LNCaP clone FGC (cell line): ENCODE measurements around the gene DNAJA4.
"Not testable (repeated sequence)": the region's sequence is repeated elsewhere in the genome, so short reads cannot be mapped to it uniquely, and the experiment has no call there.

Experiments
- DNase-seq: peaks from one replicate; pipeline ENCODE4 v3.0.0-alpha.2; 2011; ENCODE audit warnings: low read depth
- H3K4me3 ChIP-seq: 2 replicates; pipeline ENCODE4 v1.5.1; 2011; ENCODE audit warnings: mild to moderate bottlenecking, low read depth, low read length, control low read depth
- CTCF ChIP-seq: IDR thresholded peaks from 2 replicates; pipeline ENCODE4 v1.5.1; 2012; ENCODE audit warnings: mild to moderate bottlenecking; ENCODE audit not compliant: control insufficient read depth, insufficient read depth; ENCODE audit errors: extremely low read depth

Gene DNAJA4

DNA sequence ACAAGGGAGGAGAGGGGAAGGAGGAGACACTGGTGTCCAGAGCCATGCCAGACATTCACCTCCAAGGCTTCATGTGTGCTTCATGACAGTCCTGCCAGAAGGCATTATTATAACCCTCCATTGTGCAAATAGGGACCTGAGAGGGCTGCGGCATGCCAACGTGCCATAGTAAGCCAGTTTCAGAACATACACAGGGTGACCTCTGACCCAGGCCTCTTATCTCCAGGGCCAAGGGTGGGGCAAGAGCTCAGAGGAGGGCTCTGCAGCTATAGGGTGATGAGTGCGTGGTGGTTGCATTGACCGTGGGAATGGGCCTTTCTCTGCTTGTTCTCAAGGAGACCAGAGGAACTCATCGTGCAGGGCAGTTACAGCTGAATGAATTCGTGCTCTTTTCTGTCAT lies 20.3 kb upstream of the DNAJA4 start:
- no peak for TF ChIP-seq CTCF
- no peak overlapping the region for H3K4me3 ChIP-seq
- DNase-seq: no peak

DNA sequence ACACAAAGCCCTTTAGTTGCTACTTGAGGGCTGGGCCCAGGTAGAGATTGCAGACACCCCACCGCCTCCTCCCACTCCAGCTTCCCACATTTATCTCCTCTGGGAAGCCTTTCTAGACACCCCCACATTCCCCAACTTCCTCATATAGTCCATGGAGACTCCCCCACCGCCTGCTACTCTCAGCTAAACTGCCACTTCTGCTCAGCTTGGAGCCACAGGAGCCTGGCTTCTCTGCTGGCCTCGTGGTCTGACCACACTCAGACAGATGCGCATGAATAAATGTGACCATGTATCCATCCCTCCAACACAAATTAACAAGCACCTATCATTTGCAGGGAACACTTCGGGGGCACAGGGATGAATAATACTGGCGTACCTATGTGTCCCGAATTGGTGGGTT lies 19.5 kb upstream of the DNAJA4 start:
- no peak for DNase-seq
- no peak overlapping the region for H3K4me3 ChIP-seq
- TF ChIP-seq CTCF: no peak

GRCh38 chr15:78245392-78245791 lies 19.0 kb upstream of the DNAJA4 start:
- not testable (repeated sequence) for DNase-seq, H3K4me3 ChIP-seq

GRCh38 chr15:78245976-78246620 lies 18.3 kb upstream of the DNAJA4 start:
- DNase-seq, H3K4me3 ChIP-seq: not testable (repeated sequence)

DNA sequence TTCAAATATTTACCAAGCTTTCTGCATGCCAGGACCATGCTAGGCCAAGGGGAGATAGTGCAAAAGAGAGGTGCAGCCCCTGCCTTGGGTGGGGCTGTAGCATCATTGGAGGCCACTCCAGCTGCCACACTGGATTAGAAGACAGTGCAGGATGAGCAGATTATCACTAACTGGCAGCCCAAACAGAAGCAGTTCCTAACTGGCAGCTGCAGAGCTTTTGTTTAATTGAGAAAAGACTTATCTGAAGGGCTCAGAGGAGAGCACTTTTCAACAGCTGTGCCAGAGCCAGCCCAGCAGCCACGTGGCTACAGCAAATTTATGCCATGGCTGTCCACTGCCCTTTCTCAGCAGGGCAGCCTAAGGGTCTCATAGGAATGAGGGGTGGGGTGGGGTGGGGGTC lies 16.5 kb upstream of the DNAJA4 start:
- H3K4me3 ChIP-seq: no peak overlapping the region
- no peak for TF ChIP-seq CTCF
- DNase-seq: no peak

GRCh38 chr15:78249131-78249530 lies 15.2 kb upstream of the DNAJA4 start:
- TF ChIP-seq CTCF: no peak
- no peak for DNase-seq
- no peak overlapping the region for H3K4me3 ChIP-seq

- no peak for TF ChIP-seq CTCF
- no peak for DNase-seq
- no peak overlapping the region for H3K4me3 ChIP-seq
Observed at GRCh38 chr15:78251136-78251535, 13.2 kb upstream of the DNAJA4 start.

DNA sequence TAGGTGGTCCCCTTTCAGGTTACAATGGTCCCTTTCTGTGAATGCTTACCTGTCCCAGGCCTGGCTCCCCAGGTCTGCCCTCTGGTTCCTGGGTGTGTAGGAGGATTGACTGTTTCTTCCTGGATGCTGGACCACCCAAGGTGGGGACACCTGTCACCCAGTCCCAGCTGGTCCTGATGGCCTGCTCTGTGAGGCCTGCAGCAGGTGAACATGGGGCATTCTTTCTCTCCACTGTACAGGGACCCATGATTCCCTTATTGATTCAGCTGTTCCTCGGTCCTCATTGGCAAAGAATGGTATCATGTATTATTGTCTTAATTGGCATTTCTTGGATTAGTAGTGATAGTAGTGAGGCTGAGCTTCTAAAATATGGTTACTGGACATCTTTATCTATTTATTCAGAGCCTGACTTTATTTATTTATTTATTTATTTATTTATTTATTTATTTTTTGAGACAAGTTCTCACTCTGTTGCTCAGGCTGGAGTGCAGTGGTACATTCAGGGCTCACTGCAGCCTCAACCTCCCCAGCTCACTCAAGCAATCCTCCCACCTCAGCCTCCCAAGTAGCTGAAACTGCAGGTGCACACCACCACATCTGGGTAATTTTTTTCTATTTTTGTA lies 8.8 kb upstream of the DNAJA4 start:
- TF ChIP-seq CTCF: no peak
- DNase-seq: no peak
- H3K4me3 ChIP-seq: no peak overlapping the region
